ENCODE data around the gene HCN2. TPM values are rescaled to one million over a fixed set of nuclear protein-coding genes. Genes with fewer than 3 reads are reported as not detected.

HCN2 gene
- total and polyA plus RNA-seq, 4 experiments from 2014 or later = 2.5 to 2.9 TPM; not detected in 2

DNA sequence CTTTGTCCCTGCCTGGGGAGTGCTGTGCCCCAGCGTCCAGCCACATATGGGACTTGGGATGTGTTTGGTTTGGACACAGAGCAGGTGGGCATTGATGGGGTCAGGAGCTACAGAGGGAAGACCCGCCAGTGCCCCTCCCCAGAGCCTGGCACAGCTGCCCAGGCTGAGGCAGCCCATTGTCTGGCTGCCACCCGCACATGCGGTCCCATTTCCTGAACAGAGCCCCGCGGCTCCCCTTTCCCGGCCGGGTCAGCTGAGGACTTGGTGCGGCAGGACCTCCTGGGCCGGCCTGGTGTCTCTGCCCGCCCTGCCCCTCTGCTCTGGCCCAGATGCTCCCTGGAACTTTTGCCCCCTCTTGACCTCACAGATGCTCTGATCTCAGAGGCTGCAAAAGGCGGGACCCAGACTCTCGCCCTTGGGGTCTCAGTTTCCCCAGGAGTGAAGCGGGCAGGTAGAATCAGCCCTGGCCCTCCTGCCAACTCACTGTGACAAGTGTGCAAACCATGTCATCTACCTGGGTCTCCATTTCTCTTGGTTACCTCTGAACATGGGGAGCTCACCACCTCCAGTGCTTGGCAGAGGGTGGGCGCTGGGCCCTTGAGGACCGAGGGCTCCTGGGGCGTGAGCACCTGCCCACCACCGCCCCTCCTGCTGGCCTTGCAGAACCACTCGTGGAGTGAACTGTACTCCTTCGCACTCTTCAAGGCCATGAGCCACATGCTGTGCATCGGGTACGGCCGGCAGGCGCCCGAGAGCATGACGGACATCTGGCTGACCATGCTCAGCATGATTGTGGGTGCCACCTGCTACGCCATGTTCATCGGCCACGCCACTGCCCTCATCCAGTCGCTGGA, 17.8 kb downstream of the HCN2 start:
- intact Hi-C loops (cut with micrococcal nuclease) = no loop called here
- Mint-ChIP-seq H3K36me3 (peaks cover 0 to 5% of the 10 kb centered on the region in 2 donors), H3K4me3 (peak overlapping the region in 1 of 8 donors; percentile 25), H3K9me3 (peaks cover 0 to under 1% (median 0%) of the 10 kb centered on the region in 8 donors), H3K27ac (peak overlapping the region in 1 of 7 donors; percentile 35), H3K4me1 (peaks cover 6 to 27% (median 15%) of the 10 kb centered on the region in 4 donors), H3K27me3 (no peaks in the 10 kb centered on the region)
- ChIA-PET POLR2A (ENCODE audit: partially characterized antibody) (interaction anchor here (1.4 kb wide), 1 partner anchor 10 kb away, joined by 3 read pairs; no protein-coding TSS in a partner anchor), CTCF (ENCODE audit: partially characterized antibody) (interaction anchor here (1.2 kb wide), 1 partner anchor 127 kb away, joined by 3 read pairs; no protein-coding TSS in a partner anchor)
- Histone ChIP-seq H3K4me3 (ENCODE audit: low read length in 2 of 2) (no peak overlapping the region), H3K4me1 (ENCODE audit: insufficient read depth, low read length) (peaks cover 25% of the 10 kb centered on the region), H3K9me3 (ENCODE audit: control insufficient read depth in 1 of 2, low read length in 2 of 2) (no peaks in the 10 kb centered on the region), H3K36me3 (ENCODE audit: insufficient read depth, low read length) (no peaks in the 10 kb centered on the region), H3K27ac (ENCODE audit: low read depth, low read length) (no peak overlapping the region), H3K27me3 (ENCODE audit: insufficient read depth, low read length) (no peaks in the 10 kb centered on the region)
- no peak for DNase-seq

DNA sequence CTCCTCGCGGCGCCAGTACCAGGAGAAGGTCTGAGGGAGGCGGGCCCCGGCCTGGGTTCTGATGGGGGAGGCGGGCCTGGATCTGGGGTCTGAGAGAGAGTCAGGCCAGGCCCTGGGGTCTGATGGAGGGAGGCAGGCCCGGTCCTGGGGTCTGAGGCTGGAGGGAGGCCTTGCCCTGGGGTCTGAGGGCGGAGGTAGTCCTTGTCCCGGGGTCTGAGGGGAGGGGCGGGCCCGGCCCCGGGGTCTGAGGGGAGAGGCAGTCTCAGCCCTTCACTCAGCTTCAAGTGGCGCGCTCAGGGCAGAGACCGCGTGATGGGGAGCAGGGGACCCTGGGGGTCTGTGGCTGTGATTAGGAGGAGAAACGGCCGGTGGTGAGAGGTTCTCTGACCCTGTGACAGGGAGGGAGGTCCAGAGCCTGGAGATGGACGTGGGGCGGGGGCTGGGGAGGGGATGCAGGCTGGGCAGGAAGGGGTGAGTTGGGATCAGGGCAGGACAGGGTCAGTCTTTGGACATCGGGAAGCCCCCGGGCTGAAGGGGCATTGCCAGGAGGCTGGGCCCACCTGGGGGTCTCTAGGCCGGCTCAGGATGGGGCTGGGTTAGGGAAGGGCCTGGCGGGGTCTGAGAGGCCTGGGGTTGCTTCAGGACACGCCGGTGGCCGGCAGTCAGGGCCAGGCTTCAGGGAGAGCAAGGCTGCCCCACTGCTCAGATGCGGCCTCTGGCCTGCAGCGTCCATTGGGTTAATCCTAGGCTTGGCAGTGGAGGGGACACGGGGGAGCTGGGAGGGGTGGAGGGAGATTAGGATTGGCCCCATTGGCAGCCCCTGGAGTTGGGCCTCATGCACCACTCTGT, 18.7 kb downstream of the HCN2 start:
- Histone ChIP-seq H3K27ac (ENCODE audit: low read depth, low read length) (no peak overlapping the region), H3K4me3 (ENCODE audit: low read length in 2 of 2) (no peak overlapping the region), H3K36me3 (ENCODE audit: insufficient read depth, low read length) (no peaks in the 10 kb centered on the region), H3K27me3 (ENCODE audit: insufficient read depth, low read length) (no peaks in the 10 kb centered on the region), H3K4me1 (ENCODE audit: insufficient read depth, low read length) (peaks cover 25% of the 10 kb centered on the region), H3K9me3 (ENCODE audit: control insufficient read depth in 1 of 2, low read length in 2 of 2) (no peaks in the 10 kb centered on the region)
- Mint-ChIP-seq H3K27ac (no peak overlapping the region), H3K36me3 (peaks cover 0 to 5% of the 10 kb centered on the region in 2 donors), H3K4me1 (peaks cover 6 to 27% (median 15%) of the 10 kb centered on the region in 4 donors), H3K4me3 (peak overlapping the region in 2 of 8 donors; percentile 36), H3K27me3 (no peaks in the 10 kb centered on the region), H3K9me3 (no peaks in the 10 kb centered on the region)
- intact Hi-C loops (cut with micrococcal nuclease) = no loop called here
- DNase-seq = no peak
- ChIA-PET CTCF (ENCODE audit: partially characterized antibody) (no interaction called here), POLR2A (ENCODE audit: partially characterized antibody) (interaction anchor here (1.2 to 1.4 kb wide), 2 partner anchors 9 to 55 kb away, joined by 3 read pairs; partner anchors contain the start of gene RNF126)

DNA sequence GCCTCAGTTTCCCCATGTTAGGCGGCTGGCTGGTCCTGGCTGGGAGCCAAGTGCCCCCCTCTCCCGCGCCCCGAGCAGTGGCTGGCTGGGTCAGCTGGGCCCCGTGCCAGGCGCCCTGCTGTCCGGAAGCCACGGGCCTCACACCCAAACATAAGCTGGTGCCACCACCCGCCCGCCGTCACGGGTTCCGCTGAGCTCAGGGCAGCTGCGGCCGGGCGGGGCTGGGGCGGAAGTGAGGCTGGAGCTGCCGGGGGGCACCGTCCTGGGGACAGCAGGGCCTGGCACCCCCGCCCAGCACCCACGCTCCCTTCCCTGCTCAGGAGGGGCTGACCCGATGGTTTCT, 19.3 kb downstream of the HCN2 start:
- ChIA-PET CTCF (ENCODE audit: partially characterized antibody) (no interaction called here), POLR2A (ENCODE audit: partially characterized antibody) (interaction anchor here (1.2 kb wide), 1 partner anchor 54 kb away, joined by 3 read pairs; the partner anchor contains the start of gene RNF126)
- H3K4me1 ChIP-seq (ENCODE audit: insufficient read depth, low read length) = peaks cover 25% of the 10 kb centered on the region
- no peaks in the 10 kb centered on the region for H3K27me3 ChIP-seq (ENCODE audit: insufficient read depth, low read length)
- no peak overlapping the region for H3K27ac ChIP-seq (ENCODE audit: low read depth, low read length)
- no peaks in the 10 kb centered on the region for H3K9me3 ChIP-seq (ENCODE audit: control insufficient read depth in 1 of 2, low read length in 2 of 2)
- Mint-ChIP-seq H3K4me3 (no peak overlapping the region), H3K27me3 (no peaks in the 10 kb centered on the region), H3K36me3 (peaks cover 0 to 5% of the 10 kb centered on the region in 2 donors), H3K9me3 (no peaks in the 10 kb centered on the region), H3K4me1 (peaks cover 6 to 27% (median 15%) of the 10 kb centered on the region in 4 donors), H3K27ac (no peak overlapping the region)
- intact Hi-C loops (cut with micrococcal nuclease) = no loop called here
- H3K4me3 ChIP-seq (ENCODE audit: low read length in 2 of 2) = no peak overlapping the region
- H3K36me3 ChIP-seq (ENCODE audit: insufficient read depth, low read length) = no peaks in the 10 kb centered on the region
- DNase-seq = no peak

DNA sequence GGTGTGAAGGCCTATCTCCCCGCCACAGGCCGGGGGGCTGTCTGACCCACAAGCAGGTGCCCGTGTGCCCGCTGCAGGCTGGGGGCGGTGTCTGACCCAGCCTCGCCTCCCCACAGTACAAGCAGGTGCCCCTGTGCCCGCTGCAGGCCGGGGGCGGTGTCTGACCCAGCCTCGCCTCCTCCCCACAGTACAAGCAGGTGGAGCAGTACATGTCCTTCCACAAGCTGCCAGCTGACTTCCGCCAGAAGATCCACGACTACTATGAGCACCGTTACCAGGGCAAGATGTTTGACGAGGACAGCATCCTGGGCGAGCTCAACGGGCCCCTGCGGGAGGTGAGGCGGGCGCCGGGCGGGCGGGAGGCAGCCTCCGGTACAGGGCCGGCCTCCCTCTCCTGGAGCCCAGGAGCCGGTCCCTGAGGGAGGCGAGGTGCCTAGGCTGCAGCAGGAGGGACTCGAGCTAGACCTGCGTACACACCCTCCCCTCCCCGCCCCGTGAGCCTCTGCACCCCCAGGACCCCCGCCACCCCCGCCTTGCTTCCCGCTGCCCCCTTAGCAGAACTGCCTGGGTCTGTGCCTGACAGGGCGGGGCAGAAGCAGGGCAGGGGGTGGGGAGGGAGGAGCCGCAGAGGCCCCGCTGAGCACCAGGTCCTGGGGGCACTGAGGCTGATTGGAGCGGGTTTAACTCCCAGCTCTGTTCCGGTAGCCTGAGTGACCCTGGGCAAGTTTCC, 20.6 kb downstream of the HCN2 start:
- H3K4me3 ChIP-seq (ENCODE audit: low read length in 2 of 2) = peak overlapping the region; percentile 39 to 71
- intact Hi-C loops (cut with micrococcal nuclease) = loop anchor here (1.0 to 5.0 kb wide), 4 partner anchors 21 to 78 kb away; partner anchors contain the start of genes CDC34, HCN2 and POLRMT
- peaks cover 0 to 12% of the 10 kb centered on the region in 2 donors for H3K36me3 Mint-ChIP-seq
- H3K27ac ChIP-seq (ENCODE audit: low read depth, low read length) = peak overlapping the region; percentile 51
- CTCF ChIA-PET (ENCODE audit: partially characterized antibody) = no interaction called here
- no peaks in the 10 kb centered on the region for H3K36me3 ChIP-seq (ENCODE audit: insufficient read depth, low read length)
- POLR2A ChIA-PET (ENCODE audit: partially characterized antibody) = interaction anchor here (0.7 to 2.9 kb wide), 12 partner anchors 14 to 410 kb away, joined by 3 to 28 read pairs (median 4); partner anchors contain the start of genes CDC34 and POLRMT
- H3K9me3 ChIP-seq (ENCODE audit: control insufficient read depth in 1 of 2, low read length in 2 of 2) = no peaks in the 10 kb centered on the region
- peaks cover 7 to 37% (median 21%) of the 10 kb centered on the region in 4 donors for H3K4me1 Mint-ChIP-seq
- H3K27me3 ChIP-seq (ENCODE audit: insufficient read depth, low read length) = no peaks in the 10 kb centered on the region
- peak overlapping the region; percentile 86 to 99 (median 94) for H3K4me3 Mint-ChIP-seq
- peak overlapping the region; percentile 76 to 100 (median 96) for H3K27ac Mint-ChIP-seq
- H3K9me3 Mint-ChIP-seq = no peaks in the 10 kb centered on the region
- peaks cover 25% of the 10 kb centered on the region for H3K4me1 ChIP-seq (ENCODE audit: insufficient read depth, low read length)
- no peaks in the 10 kb centered on the region for H3K27me3 Mint-ChIP-seq
- peak; percentile 33 to 76 (median 46) for DNase-seq

DNA sequence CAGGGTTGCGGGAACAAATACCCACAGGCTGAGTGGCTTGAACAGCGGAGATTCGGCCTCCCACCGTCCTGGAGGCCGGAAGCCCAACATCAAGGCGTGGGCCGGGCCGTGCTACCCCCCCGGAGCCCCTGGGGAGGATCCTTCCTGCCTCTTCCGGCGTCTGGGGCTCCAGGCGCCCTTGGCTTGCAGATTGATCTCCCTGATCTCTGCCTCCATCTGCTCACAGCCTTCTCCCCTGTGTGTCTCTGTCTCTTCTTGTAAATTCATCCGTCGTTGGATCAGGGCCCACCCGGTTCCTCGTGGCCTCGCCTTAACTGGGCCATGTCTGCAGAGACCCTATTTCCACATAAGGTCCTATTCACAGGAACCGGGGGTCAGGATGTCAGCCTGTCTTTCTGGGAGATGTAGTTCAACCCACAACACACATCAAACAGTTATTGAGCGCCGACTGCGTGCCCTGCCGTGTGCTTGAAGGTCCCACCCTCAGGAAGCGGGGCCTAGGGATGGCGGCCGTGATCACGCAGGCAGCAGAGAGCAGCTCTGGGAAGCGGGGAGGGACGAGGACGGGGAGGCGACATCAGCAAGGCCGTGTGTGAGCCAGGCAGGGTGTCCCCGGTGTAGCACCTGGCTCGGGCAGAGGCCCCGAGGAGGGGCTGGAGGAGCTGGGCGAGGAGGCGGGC, 21.3 kb downstream of the HCN2 start:
- no peaks in the 10 kb centered on the region for H3K9me3 ChIP-seq (ENCODE audit: control insufficient read depth in 1 of 2, low read length in 2 of 2)
- H3K4me3 ChIP-seq (ENCODE audit: low read length in 2 of 2) = peak overlapping the region; percentile 39 to 71
- peaks cover 3 to 16% of the 10 kb centered on the region in 2 donors for H3K36me3 Mint-ChIP-seq
- peaks cover 0 to 2% of the 10 kb centered on the region in 2 donors for H3K27me3 Mint-ChIP-seq
- H3K27ac ChIP-seq (ENCODE audit: low read depth, low read length) = peak overlapping the region; percentile 51
- H3K9me3 Mint-ChIP-seq = no peaks in the 10 kb centered on the region
- POLR2A ChIA-PET (ENCODE audit: partially characterized antibody) = interaction anchor here (0.6 to 2.9 kb wide), 18 partner anchors 9 to 428 kb away, joined by 3 to 28 read pairs (median 4); partner anchors contain the start of genes ABCA7, POLRMT and RNF126
- H3K27me3 ChIP-seq (ENCODE audit: insufficient read depth, low read length) = no peaks in the 10 kb centered on the region
- H3K27ac Mint-ChIP-seq = peak overlapping the region; percentile 87 to 100 (median 96)
- H3K4me1 Mint-ChIP-seq = peaks cover 9 to 41% (median 24%) of the 10 kb centered on the region in 4 donors
- DNase-seq = peak; percentile 50 to 83 (median 69)
- H3K4me1 ChIP-seq (ENCODE audit: insufficient read depth, low read length) = peaks cover 25% of the 10 kb centered on the region
- H3K36me3 ChIP-seq (ENCODE audit: insufficient read depth, low read length) = no peaks in the 10 kb centered on the region
- CTCF ChIA-PET (ENCODE audit: partially characterized antibody) = interaction anchor here (1.1 to 1.3 kb wide), 2 partner anchors 20 to 26 kb away, joined by 3 to 4 read pairs; no protein-coding TSS in a partner anchor
- peak overlapping the region; percentile 86 to 99 (median 94) for H3K4me3 Mint-ChIP-seq
- intact Hi-C loops (cut with micrococcal nuclease) = loop anchor here (1.0 to 5.0 kb wide), 4 partner anchors 22 to 79 kb away; partner anchors contain the start of genes CDC34, HCN2 and POLRMT

DNA sequence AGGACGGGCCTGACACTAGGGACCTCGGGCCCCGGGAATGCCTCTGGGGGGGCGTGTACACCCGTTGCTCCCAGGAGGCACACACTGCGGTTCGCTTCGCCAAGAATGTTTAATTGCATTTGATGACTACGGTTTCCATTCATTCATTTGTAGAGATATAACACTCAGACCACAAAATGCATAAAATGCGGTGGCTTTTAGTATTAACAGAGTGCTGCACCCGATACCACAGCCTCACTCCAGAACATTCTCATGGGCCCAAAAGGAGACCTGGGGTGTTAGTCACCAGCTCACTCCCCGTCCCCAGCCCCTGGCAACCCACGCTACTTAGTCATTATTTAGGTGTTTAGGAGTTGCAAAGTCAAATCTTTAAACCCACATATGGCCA, 21.8 kb downstream of the HCN2 start:
- H3K9me3 Mint-ChIP-seq = no peaks in the 10 kb centered on the region

More for the DNA sequence above, 21.8 kb downstream of the HCN2 start:
- Mint-ChIP-seq H3K4me3 (peak overlapping the region; percentile 86 to 99 (median 94)), H3K36me3 (peaks cover 3 to 16% of the 10 kb centered on the region in 2 donors), H3K27ac (peak overlapping the region; percentile 87 to 100 (median 96)), H3K4me1 (peaks cover 9 to 41% (median 24%) of the 10 kb centered on the region in 4 donors), H3K27me3 (peaks cover 0 to 2% of the 10 kb centered on the region in 2 donors)
- Histone ChIP-seq H3K27ac (ENCODE audit: low read depth, low read length) (peak overlapping the region; percentile 51), H3K27me3 (ENCODE audit: insufficient read depth, low read length) (no peaks in the 10 kb centered on the region), H3K4me3 (ENCODE audit: low read length in 2 of 2) (peak overlapping the region; percentile 39 to 71), H3K9me3 (ENCODE audit: control insufficient read depth in 1 of 2, low read length in 2 of 2) (no peaks in the 10 kb centered on the region), H3K36me3 (ENCODE audit: insufficient read depth, low read length) (no peaks in the 10 kb centered on the region), H3K4me1 (ENCODE audit: insufficient read depth, low read length) (peaks cover 25% of the 10 kb centered on the region)
- DNase-seq = peak in 4 of 5 donors; percentile 25 to 89 (median 30)
- intact Hi-C loops (cut with micrococcal nuclease) = loop anchor here (2.0 to 5.0 kb wide), 2 partner anchors 23 to 79 kb away; partner anchors contain the start of genes CDC34 and HCN2
- CTCF ChIA-PET (ENCODE audit: partially characterized antibody) = interaction anchor here (1.1 to 1.3 kb wide), 2 partner anchors 20 to 27 kb away, joined by 3 to 4 read pairs; no protein-coding TSS in a partner anchor
- POLR2A ChIA-PET (ENCODE audit: partially characterized antibody) = interaction anchor here (0.6 to 2.9 kb wide), 14 partner anchors 8 to 428 kb away, joined by 3 to 28 read pairs (median 4); partner anchors contain the start of genes ABCA7 and RNF126
